ENCODE data around the gene TBCB.
A peak's percentile ranks its signal among the peaks of the same experiment; 100 is the strongest.

DNA sequence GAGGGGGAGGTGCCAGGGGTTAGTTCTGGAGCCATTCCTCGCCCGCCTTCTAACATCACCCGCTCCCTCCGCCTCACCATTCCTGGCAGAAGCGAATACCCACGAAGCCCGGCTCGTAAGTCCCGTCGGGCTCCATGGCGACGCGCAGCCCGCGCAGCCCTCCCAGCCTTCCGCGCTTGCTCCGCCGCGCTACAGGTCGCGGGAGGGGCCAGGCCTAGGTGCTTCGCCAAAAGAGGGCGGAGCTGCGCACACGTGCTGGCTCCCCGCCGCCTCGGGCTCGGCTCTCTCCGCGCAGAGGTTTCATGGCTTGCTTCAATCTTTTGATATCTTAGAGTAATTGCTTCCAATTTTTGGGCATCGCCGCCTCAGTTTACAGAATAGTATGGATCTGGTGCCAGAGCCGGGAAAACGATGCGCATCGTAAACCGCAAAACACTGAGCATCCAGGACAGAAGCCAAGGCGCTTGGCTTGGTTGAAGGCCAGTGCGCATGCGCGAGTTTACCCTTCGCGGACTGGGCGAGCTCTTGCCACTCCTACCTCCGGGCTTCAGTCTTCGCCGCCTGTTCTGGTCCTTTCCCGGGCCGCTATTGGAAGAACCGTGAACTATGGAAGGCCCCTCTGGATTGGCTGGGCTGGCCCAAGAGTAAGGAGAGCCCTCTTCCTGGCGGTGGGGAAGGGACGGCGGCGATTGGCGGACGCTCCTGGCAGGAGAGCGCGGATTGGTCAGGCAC, 381 bp upstream of the TBCB start, which contains the start of gene POLR2I:
- TF ChIP-seq CTCF (IDR thresholded peaks at IDR 0.05) (no peak), POLR2A (IDR thresholded peaks at IDR 0.05) (peak in 1 of 2 donors; percentile 71)
